Prostate gland (tissue), 2 donors: ENCODE data around the gene TLDC2.

Experiments used
- POLR2AphosphoS5 ChIP-seq: sonication (generic); formaldehyde crosslinking; IDR thresholded peaks from one replicate; pipeline ENCODE4 v1.6.1; 2017; ENCODE audit warnings: antibody characterized with exemption
- TF ChIP-seq, protein P1 (sequence below), 4 experiments: fragments of 200-600 bp in 2 of 4; fragments of 450-650 bp in 2 of 4; sonication (generic) in 2 of 4; IDR thresholded peaks; 1 replicate in 3 of 4; 2 replicates in 1 of 4; pipeline ENCODE4 v1.5.1; 2016 to 2019; ENCODE audit warnings: antibody characterized with exemption in 4 of 4, mild to moderate bottlenecking in 2 of 4, moderate library complexity in 2 of 4

DNA sequence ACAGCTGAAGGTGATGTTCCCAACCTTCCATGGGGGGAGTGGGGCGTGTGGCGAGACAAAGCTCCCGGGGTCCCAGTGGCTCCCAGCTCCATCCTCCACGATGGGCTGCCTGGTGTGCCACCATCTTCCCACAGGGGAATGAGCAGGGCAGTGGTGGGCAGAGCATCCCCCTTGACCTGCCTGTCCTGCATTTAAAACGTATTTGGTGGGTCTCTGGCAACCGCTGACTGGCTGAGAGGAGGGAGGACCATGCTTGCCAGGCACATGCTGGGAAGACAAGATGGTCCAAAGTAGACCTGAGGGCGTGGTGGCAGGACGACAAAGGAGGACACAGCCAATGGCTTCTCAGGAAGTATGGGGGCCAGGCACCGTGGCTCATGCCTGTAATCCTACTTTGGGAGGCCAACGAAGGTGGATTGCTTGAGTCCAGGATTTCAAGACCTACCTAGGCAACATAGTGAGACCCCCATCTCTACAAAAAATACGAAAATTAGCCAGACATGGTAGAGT, 4.9 kb downstream of the TLDC2 start:
- TF ChIP-seq, protein P1, sequence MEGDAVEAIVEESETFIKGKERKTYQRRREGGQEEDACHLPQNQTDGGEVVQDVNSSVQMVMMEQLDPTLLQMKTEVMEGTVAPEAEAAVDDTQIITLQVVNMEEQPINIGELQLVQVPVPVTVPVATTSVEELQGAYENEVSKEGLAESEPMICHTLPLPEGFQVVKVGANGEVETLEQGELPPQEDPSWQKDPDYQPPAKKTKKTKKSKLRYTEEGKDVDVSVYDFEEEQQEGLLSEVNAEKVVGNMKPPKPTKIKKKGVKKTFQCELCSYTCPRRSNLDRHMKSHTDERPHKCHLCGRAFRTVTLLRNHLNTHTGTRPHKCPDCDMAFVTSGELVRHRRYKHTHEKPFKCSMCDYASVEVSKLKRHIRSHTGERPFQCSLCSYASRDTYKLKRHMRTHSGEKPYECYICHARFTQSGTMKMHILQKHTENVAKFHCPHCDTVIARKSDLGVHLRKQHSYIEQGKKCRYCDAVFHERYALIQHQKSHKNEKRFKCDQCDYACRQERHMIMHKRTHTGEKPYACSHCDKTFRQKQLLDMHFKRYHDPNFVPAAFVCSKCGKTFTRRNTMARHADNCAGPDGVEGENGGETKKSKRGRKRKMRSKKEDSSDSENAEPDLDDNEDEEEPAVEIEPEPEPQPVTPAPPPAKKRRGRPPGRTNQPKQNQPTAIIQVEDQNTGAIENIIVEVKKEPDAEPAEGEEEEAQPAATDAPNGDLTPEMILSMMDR (IDR thresholded peaks at IDR 0.05) = no peak
- TF ChIP-seq POLR2AphosphoS5 = no peak
